Hepatocyte (in vitro differentiated cells): Measurements from ENCODE around the gene CELF5.

Experiments
- CTCF ChIP-seq: fragments of 200-600 bp; sonication (generic); IDR thresholded peaks from 2 replicates; pipeline ENCODE4 v1.5.1; 2016; ENCODE audit warnings: antibody characterized with exemption, mild to moderate bottlenecking; ENCODE audit not compliant: poor library complexity
- EZH2phosphoT487 ChIP-seq: fragments of 200-600 bp; sonication (generic); IDR thresholded peaks from one replicate; pipeline ENCODE4 v1.6.1; 2018; ENCODE audit warnings: antibody characterized with exemption, mild to moderate bottlenecking, low read depth, moderate library complexity; ENCODE audit not compliant: unreplicated experiment, severe bottlenecking

- TF ChIP-seq CTCF (no peak), EZH2phosphoT487 (no peak)
Observed at GRCh38 chr19:3338541-3339181, 114.2 kb downstream of the CELF5 start.
